OCI-LY7 (cell line): Measurements from ENCODE around the gene PDCD10.

Experiments
- CTCF ChIP-seq: fragments of 200-600 bp; sonication (generic); conservative IDR thresholded peaks from 2 replicates; pipeline ENCODE4 v1.5.1; 2014; ENCODE audit warnings: mild to moderate bottlenecking, antibody characterized with exemption, low read length, moderate library complexity, mixed read lengths
- EZH2phosphoT487 ChIP-seq: fragments of 200-600 bp; sonication (generic); IDR thresholded peaks from 2 replicates; pipeline ENCODE4 v1.6.1; 2018; ENCODE audit warnings: low read depth, borderline replicate concordance, mild to moderate bottlenecking, mixed run types, antibody characterized with exemption, low read length, moderate library complexity, mixed read lengths

GRCh38 chr3:167671878-167672427 is 62.7 kb downstream of the PDCD10 start:
- TF ChIP-seq CTCF: no peak
- TF ChIP-seq EZH2phosphoT487: no peak
